Ishikawa (cell line): ENCODE measurements around the gene VWA1.

ENCODE experiments used
- CEBPB ChIP-seq: IDR thresholded peaks from 2 replicates; pipeline ENCODE4 v1.6.1; 2012
- CREB1 ChIP-seq: IDR thresholded peaks from 2 replicates; pipeline ENCODE4 v1.6.1; 2012; ENCODE audit warnings: low read depth
- EGR1 ChIP-seq: IDR thresholded peaks from 2 replicates; pipeline ENCODE4 v1.6.1; 2012
- EP300 ChIP-seq: IDR thresholded peaks from 2 replicates; pipeline ENCODE4 v1.6.1; 2012; ENCODE audit warnings: borderline replicate concordance
- FOXM1 ChIP-seq: IDR thresholded peaks from 2 replicates; pipeline ENCODE4 v1.6.1; 2012; ENCODE audit warnings: low read depth, borderline replicate concordance
- NFIC ChIP-seq: IDR thresholded peaks from 2 replicates; pipeline ENCODE4 v1.6.1; 2012
- RAD21 ChIP-seq: IDR thresholded peaks from 2 replicates; pipeline ENCODE4 v1.6.1; 2012; ENCODE audit warnings: low read depth
- TAF1 ChIP-seq: IDR thresholded peaks from 2 replicates; pipeline ENCODE4 v1.6.1; 2012; ENCODE audit warnings: low read depth, mild to moderate bottlenecking
- TCF12 ChIP-seq: IDR thresholded peaks from 2 replicates; pipeline ENCODE4 v1.6.1; 2012; ENCODE audit warnings: low read depth
- TEAD4 ChIP-seq: IDR thresholded peaks from 2 replicates; pipeline ENCODE4 v1.6.1; 2012
- YY1 ChIP-seq: IDR thresholded peaks from 2 replicates; pipeline ENCODE4 v1.6.1; 2012; ENCODE audit warnings: low read depth
- ZBTB7A ChIP-seq: IDR thresholded peaks from 2 replicates; pipeline ENCODE4 v1.6.1; 2012; ENCODE audit warnings: low read depth
- TF ChIP-seq, protein P1 (sequence below): IDR thresholded peaks from 2 replicates; pipeline ENCODE4 v1.6.1; 2012
- TF ChIP-seq, protein P2 (sequence below): IDR thresholded peaks from 2 replicates; pipeline ENCODE4 v1.6.1; 2012
- TF ChIP-seq, protein P3 (sequence below): IDR thresholded peaks from 2 replicates; pipeline ENCODE4 v1.6.1; 2012; ENCODE audit warnings: low read depth, mild to moderate bottlenecking

Gene VWA1

GRCh38 chr1:1479547-1480487 is 44.3 kb downstream of the VWA1 start:
- TF ChIP-seq EGR1 (no peak), NFIC (no peak), EP300 (no peak), YY1 (no peak), CEBPB (no peak), TAF1 (no peak), RAD21 (no peak), ZBTB7A (no peak)
- TF ChIP-seq, protein P1, sequence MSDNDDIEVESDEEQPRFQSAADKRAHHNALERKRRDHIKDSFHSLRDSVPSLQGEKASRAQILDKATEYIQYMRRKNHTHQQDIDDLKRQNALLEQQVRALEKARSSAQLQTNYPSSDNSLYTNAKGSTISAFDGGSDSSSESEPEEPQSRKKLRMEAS, result no peak
- TF ChIP-seq, protein P2, sequence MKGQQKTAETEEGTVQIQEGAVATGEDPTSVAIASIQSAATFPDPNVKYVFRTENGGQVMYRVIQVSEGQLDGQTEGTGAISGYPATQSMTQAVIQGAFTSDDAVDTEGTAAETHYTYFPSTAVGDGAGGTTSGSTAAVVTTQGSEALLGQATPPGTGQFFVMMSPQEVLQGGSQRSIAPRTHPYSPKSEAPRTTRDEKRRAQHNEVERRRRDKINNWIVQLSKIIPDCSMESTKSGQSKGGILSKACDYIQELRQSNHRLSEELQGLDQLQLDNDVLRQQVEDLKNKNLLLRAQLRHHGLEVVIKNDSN, result no peak
- TF ChIP-seq, protein P3, sequence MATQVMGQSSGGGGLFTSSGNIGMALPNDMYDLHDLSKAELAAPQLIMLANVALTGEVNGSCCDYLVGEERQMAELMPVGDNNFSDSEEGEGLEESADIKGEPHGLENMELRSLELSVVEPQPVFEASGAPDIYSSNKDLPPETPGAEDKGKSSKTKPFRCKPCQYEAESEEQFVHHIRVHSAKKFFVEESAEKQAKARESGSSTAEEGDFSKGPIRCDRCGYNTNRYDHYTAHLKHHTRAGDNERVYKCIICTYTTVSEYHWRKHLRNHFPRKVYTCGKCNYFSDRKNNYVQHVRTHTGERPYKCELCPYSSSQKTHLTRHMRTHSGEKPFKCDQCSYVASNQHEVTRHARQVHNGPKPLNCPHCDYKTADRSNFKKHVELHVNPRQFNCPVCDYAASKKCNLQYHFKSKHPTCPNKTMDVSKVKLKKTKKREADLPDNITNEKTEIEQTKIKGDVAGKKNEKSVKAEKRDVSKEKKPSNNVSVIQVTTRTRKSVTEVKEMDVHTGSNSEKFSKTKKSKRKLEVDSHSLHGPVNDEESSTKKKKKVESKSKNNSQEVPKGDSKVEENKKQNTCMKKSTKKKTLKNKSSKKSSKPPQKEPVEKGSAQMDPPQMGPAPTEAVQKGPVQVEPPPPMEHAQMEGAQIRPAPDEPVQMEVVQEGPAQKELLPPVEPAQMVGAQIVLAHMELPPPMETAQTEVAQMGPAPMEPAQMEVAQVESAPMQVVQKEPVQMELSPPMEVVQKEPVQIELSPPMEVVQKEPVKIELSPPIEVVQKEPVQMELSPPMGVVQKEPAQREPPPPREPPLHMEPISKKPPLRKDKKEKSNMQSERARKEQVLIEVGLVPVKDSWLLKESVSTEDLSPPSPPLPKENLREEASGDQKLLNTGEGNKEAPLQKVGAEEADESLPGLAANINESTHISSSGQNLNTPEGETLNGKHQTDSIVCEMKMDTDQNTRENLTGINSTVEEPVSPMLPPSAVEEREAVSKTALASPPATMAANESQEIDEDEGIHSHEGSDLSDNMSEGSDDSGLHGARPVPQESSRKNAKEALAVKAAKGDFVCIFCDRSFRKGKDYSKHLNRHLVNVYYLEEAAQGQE, result no peak

GRCh38 chr1:1482856-1483255 is 47.4 kb downstream of the VWA1 start:
- TF ChIP-seq TAF1, result no peak
- TF ChIP-seq, protein P2, result no peak
- no peak for TF ChIP-seq FOXM1
- no peak for TF ChIP-seq NFIC
- TF ChIP-seq CREB1, result no peak
- no peak for TF ChIP-seq YY1
- TF ChIP-seq, protein P1, result no peak
- TF ChIP-seq, protein P3, result no peak

DNA sequence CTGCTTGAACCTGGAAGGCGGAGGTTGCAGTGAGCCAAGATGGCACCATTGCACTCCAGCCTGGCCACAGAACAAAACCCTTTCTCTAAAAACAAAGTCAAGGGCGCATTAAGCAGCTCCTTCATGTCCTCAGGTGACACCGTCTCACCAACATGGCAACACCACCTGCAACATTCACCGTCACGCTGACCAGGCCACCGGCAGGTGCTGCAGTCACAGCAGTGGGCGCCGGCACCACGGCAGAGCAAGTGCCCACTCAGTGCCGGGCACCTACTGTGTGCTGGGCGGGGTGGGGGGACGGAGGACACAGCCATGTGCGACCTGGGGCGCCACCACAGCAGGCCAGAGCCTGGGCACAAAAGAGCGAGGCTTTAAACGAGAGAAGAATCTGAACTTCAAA is 48.2 kb downstream of the VWA1 start:
- TF ChIP-seq CEBPB, result no peak
- no peak for TF ChIP-seq NFIC
- no peak for TF ChIP-seq FOXM1
- no peak for TF ChIP-seq EGR1
- no peak for TF ChIP-seq TAF1
- TF ChIP-seq YY1, result no peak
- TF ChIP-seq, protein P1, result no peak
- no peak for TF ChIP-seq TEAD4
- TF ChIP-seq, protein P2, result no peak
- no peak for TF ChIP-seq EP300
- TF ChIP-seq RAD21, result no peak
- no peak for TF ChIP-seq TCF12
- no peak for TF ChIP-seq CREB1
- TF ChIP-seq ZBTB7A, result no peak
- TF ChIP-seq, protein P3, result no peak

DNA sequence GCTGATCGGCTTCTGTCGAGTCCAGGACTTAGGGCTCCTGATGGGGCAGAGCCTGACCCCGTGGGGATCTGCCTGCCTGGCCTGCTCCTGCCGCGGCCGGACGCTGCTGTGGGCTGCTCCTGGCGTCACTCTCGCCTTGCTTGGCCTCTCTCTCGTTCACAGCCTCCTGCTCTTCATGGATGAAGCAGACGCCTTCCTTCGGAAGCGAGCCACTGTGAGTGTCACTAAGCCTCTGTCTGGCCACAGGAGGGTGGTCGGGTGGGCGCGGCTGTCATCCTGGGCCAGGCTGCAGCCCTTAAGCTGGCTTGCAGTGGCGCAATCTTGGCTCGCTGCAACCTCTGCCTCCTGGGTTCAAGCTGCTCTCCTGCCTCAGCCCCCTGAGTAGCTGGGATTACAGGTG is 52.2 kb downstream of the VWA1 start:
- no peak for TF ChIP-seq ZBTB7A
- TF ChIP-seq CEBPB, result no peak
- TF ChIP-seq CREB1, result no peak
- no peak for TF ChIP-seq EGR1
- TF ChIP-seq RAD21, result no peak
- no peak for TF ChIP-seq TCF12
- no peak for TF ChIP-seq TAF1
- TF ChIP-seq, protein P1, result no peak
